HG03521 (cell line): ENCODE results near the gene POLR1D.

Source experiments
- ATAC-seq: cut with Tn5 transposase; IDR thresholded peaks from one replicate; pipeline ENCODE4 v1.9.1; 2021; ENCODE audit warnings: mild to moderate bottlenecking, moderate library complexity; ENCODE audit not compliant: unreplicated experiment

The POLR1D gene, protein sequence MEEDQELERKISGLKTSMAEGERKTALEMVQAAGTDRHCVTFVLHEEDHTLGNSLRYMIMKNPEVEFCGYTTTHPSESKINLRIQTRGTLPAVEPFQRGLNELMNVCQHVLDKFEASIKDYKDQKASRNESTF

DNA sequence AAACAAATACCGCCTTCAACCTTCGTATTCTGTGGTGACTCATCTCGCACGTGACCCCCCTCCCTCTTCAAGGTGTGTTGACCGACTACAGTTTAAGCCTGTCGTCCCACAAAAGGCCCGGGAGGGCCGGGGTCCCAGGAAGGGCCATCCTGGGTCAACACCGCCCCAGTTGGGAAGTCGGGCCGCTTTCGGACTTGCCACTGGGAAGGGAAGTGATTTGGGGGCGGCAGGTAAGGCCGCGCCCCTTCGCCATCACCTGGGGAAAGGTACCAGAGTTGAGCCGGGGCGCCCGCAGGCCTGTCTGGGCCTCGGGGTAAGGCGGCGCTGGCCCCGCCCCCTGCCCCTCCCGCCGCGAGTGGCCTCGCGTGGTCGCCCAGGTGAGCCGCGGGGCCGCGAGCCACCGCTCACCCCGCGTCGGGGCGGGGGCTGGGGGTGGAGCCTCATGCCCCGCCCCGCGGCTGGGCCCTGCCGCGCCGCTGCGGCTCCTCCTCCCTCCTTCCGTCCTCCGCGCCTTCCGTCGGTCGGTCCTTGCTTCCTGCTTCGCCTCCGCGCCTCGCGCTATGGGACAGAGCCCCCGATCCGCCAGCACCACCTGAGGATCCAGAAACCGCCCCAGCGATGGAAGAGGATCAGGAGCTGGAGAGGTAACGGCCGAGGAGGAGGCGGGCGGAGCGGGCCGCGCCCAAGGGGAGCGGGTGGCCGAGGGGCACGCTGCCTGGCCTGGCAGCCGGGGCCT lies at the start of gene POLR1D:
Gene POLR1D, plus strand, starts transcription at position 527 of the 736 bp plus-strand sequence. Its CDS starts 92 bp downstream, at position 619.
- peak; percentile 60 for ATAC-seq

DNA sequence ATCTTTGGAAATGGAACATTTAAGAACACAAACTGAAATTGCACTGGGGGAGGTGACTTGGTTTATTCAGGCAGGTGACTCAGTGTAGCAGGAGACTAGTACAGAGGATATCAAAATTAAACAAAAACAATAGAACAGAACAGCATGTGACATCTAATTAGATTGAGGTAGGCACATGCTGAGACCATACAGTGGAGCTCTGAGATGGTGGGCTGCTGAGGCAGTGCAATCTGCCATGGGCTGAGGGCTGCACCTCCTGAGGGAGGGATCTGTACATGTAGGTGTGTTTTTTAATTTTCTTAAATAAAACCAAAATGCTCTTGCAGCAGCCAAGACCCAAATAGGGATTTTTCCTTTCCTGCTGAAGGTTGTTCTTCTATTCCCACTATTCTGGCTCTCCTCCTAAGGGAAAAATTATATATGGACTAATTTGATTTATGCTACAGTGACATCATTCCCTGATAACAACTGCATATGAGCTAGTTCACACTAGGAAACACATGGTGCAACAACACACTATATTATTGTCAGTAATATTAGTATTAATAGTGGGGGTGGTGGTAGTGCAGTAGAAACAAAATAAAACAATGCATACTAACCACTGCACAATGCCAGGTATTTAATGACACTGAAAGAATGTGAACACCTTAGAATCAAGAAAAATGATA lies 49.3 kb upstream of the POLR1D start:
- no peak for ATAC-seq

DNA sequence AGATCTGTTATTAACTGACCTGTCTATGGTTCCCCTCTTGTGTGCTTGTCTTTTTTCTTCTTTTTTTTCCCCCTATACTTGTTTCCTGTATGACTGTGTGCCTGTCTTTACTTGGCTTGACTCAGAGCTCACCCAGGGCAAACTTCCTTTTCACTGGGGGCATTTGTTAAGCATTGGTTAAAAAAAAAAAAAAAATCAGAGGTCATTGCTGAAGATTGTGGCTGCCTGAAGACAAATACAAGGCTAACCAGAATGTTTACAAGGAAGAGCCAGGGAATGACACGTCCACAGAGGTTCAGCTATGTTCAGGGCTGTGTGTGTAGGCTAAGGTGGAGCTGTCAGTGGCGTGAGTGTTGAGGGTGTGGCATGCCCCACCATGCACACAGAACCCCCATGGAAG lies 48.4 kb upstream of the POLR1D start:
- ATAC-seq, result no peak

- no peak for ATAC-seq
Observed at GRCh38 chr13:27574661-27575060, 47.0 kb upstream of the POLR1D start.

DNA sequence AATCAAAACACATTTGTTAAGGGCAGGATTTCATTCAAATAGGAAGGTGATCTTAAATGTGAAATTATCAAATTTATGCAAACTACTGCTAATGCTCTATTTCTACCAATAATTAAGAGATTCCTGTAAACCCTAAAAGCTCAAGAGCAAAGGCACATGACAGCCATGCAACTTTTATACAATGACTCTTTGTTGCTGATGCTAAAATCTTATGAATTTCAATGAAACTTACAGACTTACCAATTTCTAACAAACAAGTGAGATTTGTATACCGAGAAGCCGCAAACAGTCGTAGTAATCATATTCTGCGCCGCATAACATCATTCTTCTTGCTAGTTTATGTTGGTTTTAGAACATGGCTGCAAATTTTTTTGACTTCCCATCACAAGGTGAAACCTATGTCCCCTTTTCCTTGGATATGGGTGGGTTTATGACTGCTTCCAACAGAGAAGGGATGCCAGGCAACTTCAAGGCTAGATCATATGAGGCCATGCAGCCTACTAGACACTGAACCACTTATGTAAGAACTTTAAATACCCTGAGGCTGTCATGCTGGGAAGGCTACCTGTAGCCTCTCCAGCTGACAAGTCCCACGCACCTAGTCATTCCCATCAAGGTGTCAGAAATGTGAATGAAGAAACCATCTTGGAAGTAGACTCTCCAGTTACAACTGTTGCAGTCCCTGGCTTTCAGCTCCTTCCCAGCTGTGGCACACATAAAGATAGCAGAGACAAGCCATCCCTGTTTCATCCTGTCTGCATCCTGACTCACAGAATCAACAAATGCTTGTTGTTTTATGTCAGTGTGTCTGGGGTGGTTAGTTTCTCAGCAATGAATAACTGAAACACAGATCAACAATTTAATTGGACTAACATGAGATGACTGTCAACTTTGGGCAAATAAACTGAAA lies 43.3 kb upstream of the POLR1D start:
- ATAC-seq, result no peak

GRCh38 chr13:27583645-27584044 lies 38.0 kb upstream of the POLR1D start:
- no peak for ATAC-seq

GRCh38 chr13:27587095-27587746 lies 34.5 kb upstream of the POLR1D start:
- ATAC-seq, result no peak

GRCh38 chr13:27588405-27588804 lies 33.3 kb upstream of the POLR1D start:
- no peak for ATAC-seq

GRCh38 chr13:27592865-27593264 lies 28.8 kb upstream of the POLR1D start:
- ATAC-seq, result no peak

DNA sequence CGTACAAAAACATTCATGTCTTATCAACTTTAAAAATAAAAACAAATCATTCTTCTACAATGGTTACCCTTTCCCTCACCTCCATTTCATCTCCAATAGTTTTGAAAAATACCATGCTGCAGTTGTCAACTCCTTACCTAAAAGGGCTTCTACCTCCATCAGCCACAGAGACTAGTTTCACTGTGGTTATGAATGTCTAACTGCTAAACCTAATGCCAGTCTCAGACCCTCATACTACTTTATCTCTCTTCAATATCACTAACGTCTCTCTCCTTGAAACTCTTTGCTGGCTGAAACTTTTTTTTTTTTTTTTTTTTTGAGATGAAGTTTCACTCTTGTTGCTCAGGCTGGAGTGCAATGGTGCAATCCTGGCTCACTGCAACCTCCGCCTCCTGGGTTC lies 28.4 kb upstream of the POLR1D start:
- no peak for ATAC-seq

DNA sequence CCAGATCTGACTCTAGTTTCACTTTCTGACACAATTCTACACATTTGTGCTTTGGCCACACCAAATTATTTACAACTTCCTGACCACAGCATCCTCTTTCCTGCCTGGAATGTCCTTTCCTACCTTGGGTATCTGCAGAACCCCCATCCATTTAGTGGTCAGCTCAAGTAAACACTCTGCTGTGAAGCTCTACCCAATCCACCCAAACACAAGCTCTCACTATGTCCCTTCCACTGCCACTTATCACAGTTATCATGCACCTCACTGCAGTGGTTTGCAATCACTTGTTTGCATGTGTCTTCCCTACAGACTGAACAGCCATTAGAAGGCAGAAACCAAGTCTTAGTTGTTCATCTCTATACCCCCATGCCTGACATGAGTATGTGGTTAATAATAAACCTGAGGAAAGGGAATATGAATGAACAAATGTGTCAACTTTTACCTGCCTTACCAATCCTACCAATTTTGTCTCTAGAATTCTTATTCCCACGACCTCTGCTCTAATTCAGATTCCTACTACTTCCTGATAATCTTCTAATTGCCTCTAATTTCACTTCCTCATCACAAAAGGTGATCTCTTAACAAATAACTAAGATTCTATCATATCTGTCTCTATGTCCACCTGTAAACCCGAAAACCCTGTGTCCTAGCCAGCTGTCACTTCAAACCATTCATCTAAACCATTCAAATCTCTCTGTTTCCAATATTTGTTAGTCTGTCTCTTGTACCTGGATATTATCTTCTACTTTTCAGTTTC lies 26.5 kb upstream of the POLR1D start:
- no peak for ATAC-seq

DNA sequence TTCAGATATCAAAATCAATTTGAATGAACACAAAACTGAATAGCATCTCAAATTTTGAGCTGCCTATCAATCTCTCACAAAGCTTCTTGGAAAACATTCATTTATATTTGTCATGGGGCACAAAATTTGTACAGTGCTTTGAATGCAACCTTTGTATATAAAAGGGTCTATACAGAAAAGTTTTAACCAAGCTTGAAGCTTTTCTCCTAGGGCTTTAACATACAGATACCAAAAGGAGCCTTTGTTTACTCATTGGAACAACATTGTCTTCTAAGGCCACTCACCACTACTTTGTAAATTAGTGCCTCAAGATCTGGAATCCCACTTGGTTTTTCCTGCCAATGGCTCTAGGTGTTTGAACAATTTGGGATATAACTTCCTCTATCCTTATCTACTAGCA lies 22.6 kb upstream of the POLR1D start:
- ATAC-seq, result no peak

- ATAC-seq, result no peak
Observed at GRCh38 chr13:27599845-27600553, 21.7 kb upstream of the POLR1D start.

DNA sequence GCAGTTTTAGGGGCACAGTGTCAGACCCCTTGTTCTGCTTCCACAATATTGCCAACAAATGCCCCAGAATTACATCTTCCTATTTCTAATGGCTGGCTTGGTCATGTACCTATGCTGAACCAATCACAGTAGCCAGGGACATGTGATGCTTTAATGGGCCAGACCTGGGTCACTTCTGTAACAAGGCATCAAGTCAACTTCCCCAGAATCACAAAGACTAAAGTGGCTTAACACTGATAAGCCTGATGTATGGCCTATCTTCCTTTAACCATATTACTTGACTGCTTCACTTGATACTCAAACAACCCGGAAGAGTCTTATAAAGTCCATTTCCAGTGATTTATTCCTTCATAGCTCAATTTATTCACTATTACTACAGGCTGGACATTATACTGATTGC lies 21.0 kb upstream of the POLR1D start:
- ATAC-seq, result no peak

DNA sequence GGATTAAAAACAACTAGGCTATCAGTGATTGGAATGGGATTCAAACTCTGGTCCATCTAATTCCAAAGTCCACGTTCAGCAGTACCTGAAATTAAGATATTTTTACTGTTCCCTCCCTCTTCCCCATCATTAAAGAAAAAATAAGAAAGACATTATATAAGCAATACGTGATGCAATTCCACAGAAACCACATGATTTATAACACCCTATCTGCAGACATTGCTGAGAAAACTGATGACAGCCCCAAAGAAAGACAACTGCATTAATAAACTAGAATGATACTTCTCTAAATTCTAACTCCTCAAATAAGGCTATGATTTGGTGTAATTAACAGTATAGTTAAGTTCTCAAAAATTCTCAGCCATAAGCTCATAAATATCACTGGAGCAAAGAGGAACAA lies 20.5 kb upstream of the POLR1D start:
- no peak for ATAC-seq

DNA sequence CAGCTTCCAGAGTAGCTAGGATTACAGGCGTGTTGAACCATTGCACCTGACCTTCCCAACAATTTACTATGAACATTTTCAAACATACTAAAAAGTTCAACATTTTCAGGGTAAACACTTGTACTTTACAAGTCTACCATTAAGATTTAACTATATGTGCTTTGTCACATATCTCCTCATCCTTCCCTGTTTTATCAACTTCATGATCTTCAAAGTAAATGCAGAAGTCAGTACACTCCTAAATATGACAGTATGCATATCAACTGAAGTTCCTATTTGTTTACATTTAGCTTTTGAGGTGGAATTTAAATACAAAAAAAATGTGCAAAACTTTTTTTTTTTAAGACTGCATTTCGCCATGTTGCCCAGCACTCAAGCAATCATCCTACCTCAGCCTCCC lies 19.9 kb upstream of the POLR1D start:
- no peak for ATAC-seq

DNA sequence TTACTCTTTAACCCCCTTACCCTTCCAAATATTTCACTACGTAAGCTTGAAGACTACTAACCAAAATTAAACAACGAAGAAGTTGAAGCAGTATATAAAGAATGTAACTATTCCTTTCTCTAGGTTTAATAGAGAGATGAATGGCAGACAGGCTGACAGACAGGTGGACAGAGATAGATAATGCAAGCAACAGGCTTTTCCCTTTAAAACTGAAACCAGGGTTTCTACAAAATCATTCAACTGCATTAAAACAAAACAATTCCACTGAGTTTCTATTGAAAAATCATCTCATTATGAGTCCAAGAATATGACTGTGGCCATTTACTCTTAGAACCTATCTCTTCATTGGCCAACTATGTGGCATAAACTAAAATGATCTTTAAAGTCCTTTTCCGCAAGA lies 16.6 kb upstream of the POLR1D start:
- no peak for ATAC-seq

GRCh38 chr13:27605610-27606200 lies 16.0 kb upstream of the POLR1D start:
- no peak for ATAC-seq

- no peak for ATAC-seq
Observed at GRCh38 chr13:27607125-27607524, 14.6 kb upstream of the POLR1D start.
